Measurements from ENCODE around the gene EHD2. TPM values are rescaled to one million over a fixed set of nuclear protein-coding genes. Genes with fewer than 3 reads are reported as not detected.

The EHD2 gene
- polyA plus RNA-seq, 3 donors = not detected

- Histone ChIP-seq H3K9me3 (replicated peaks in 1 of 2; ENCODE audit: control insufficient read depth in 1 of 2, insufficient read depth in 1 of 2, low read length in 2 of 2) (no peaks in the 10 kb centered on the region), H3K4me2 (replicated peaks; ENCODE audit: extremely low read depth, low read length, poor library complexity, severe bottlenecking) (no peak overlapping the region), H3K4me1 (ENCODE audit: control insufficient read depth in 1 of 2, insufficient read depth in 2 of 2, low read length in 2 of 2) (no peaks in the 10 kb centered on the region), H3K27me3 (ENCODE audit: control insufficient read depth in 2 of 2, insufficient read depth in 2 of 2, low read length in 2 of 2) (no peaks in the 10 kb centered on the region), H2AFZ (ENCODE audit: insufficient read depth, low read depth, low read length, poor library complexity, severe bottlenecking) (no peak overlapping the region), H3K36me3 (replicated peaks in 1 of 2; ENCODE audit: control insufficient read depth in 1 of 2, insufficient read depth in 2 of 2, low read length in 2 of 2) (peaks cover 41 to 76% of the 10 kb centered on the region in 2 donors), H3K9ac (ENCODE audit: insufficient read depth, low read length, poor library complexity, severe bottlenecking) (no peak overlapping the region), H3K79me2 (ENCODE audit: insufficient read depth, low read length) (peaks cover 10% of the 10 kb centered on the region), H3K27ac (ENCODE audit: low read depth in 1 of 2, low read length in 2 of 2) (no peak overlapping the region), H3K4me3 (replicated peaks in 1 of 3; ENCODE audit: low read depth in 2 of 3, low read length in 3 of 3) (no peak overlapping the region), H4K20me1 (ENCODE audit: insufficient read depth, low read length) (peaks cover 45% of the 10 kb centered on the region)
- H3K4me3 Mint-ChIP-seq = no peak overlapping the region
- H3K27me3 Mint-ChIP-seq (ENCODE audit: low read depth in 3 of 3) = peaks cover 0 to 1% (median 0%) of the 10 kb centered on the region in 3 donors
- DNase-seq = no peak
- H3K27ac Mint-ChIP-seq = peak overlapping the region in 2 of 7 donors; percentile 20 to 33
- peaks cover 49 to 81% of the 10 kb centered on the region in 2 donors for H3K36me3 Mint-ChIP-seq
- no CpG with 5 or more reads among the region's 7 CpGs for WGBS (ENCODE audit: insufficient coverage)
- intact Hi-C loops (cut with micrococcal nuclease) = no loop called here
- no peaks in the 10 kb centered on the region for H3K4me1 Mint-ChIP-seq
- no peaks in the 10 kb centered on the region for H3K9me3 Mint-ChIP-seq
- no peak for TF ChIP-seq CTCF (IDR thresholded peaks at IDR 0.05)
Measured at GRCh38 chr19:47673426-47673825, 39.8 kb upstream of the EHD2 start.

GRCh38 chr19:47674548-47674947, 38.7 kb upstream of the EHD2 start:
- WGBS (ENCODE audit: insufficient coverage) = 100% methylated on average over 1 of the region's 5 CpGs
- H3K4me2 ChIP-seq (replicated peaks; ENCODE audit: extremely low read depth, low read length, poor library complexity, severe bottlenecking) = no peak overlapping the region
- Mint-ChIP-seq H3K4me3 (no peak overlapping the region), H3K27me3 (ENCODE audit: low read depth in 3 of 3) (peaks cover 0 to 1% (median 0%) of the 10 kb centered on the region in 3 donors), H3K9me3 (peaks cover 0 to 2% (median 0%) of the 10 kb centered on the region in 7 donors), H3K36me3 (peaks cover 55 to 90% of the 10 kb centered on the region in 2 donors), H3K27ac (peak overlapping the region in 2 of 7 donors; percentile 0 to 4), H3K4me1 (no peaks in the 10 kb centered on the region)
- no peak overlapping the region for H2AFZ ChIP-seq (ENCODE audit: insufficient read depth, low read depth, low read length, poor library complexity, severe bottlenecking)
- H4K20me1 ChIP-seq (ENCODE audit: insufficient read depth, low read length) = peaks cover 45% of the 10 kb centered on the region
- H3K4me1 ChIP-seq (ENCODE audit: control insufficient read depth in 1 of 2, insufficient read depth in 2 of 2, low read length in 2 of 2) = no peaks in the 10 kb centered on the region
- no peak overlapping the region for H3K9ac ChIP-seq (ENCODE audit: insufficient read depth, low read length, poor library complexity, severe bottlenecking)
- H3K27me3 ChIP-seq (ENCODE audit: control insufficient read depth in 2 of 2, insufficient read depth in 2 of 2, low read length in 2 of 2) = no peaks in the 10 kb centered on the region
- peaks cover 43 to 87% of the 10 kb centered on the region in 2 donors for H3K36me3 ChIP-seq (replicated peaks in 1 of 2; ENCODE audit: control insufficient read depth in 1 of 2, insufficient read depth in 2 of 2, low read length in 2 of 2)
- intact Hi-C loops (cut with micrococcal nuclease) = no loop called here
- TF ChIP-seq CTCF (IDR thresholded peaks at IDR 0.05) = no peak
- no peak for DNase-seq
- no peak overlapping the region for H3K4me3 ChIP-seq (replicated peaks in 1 of 3; ENCODE audit: low read depth in 2 of 3, low read length in 3 of 3)
- peaks cover 6% of the 10 kb centered on the region for H3K79me2 ChIP-seq (ENCODE audit: insufficient read depth, low read length)
- H3K9me3 ChIP-seq (replicated peaks in 1 of 2; ENCODE audit: control insufficient read depth in 1 of 2, insufficient read depth in 1 of 2, low read length in 2 of 2) = no peaks in the 10 kb centered on the region
- no peak overlapping the region for H3K27ac ChIP-seq (ENCODE audit: low read depth in 1 of 2, low read length in 2 of 2)
